Common myeloid progenitor, CD34-positive (primary cell): Measurements from ENCODE around the gene KRTAP5-2.
"Not testable (repeated sequence)": the region's sequence is repeated elsewhere in the genome, so short reads cannot be mapped to it uniquely, and the experiment has no call there.

Source experiments
- CTCF ChIA-PET: fragments of 350-600 bp; sonication (Branson Sonifier 250); formaldehyde crosslinking; loops from one replicate; lab custom pipeline; 2021; ENCODE audit warnings: antibody characterized with exemption; lab: Charles Lee
- POLR2A ChIA-PET: fragments of 350-600 bp; sonication (Branson Sonifier 250); formaldehyde crosslinking; loops from one replicate; lab custom pipeline; 2021; ENCODE audit warnings: antibody characterized with exemption; lab: Charles Lee
- DNase-seq, 3 donors: peaks; one replicate each; pipeline versions ENCODE4 v3.0.0 to v3.0.0-alpha.2; 2013
- H3K27ac ChIP-seq, 2 experiments: 1 replicate in 1 of 2; 2 replicates in 1 of 2; pipeline ENCODE4 v1.7.0; 2013; ENCODE audit warnings: inconsistent platforms in 2 of 2, low read length in 2 of 2, mild to moderate bottlenecking in 2 of 2, low read depth in 1 of 2, moderate library complexity in 1 of 2; ENCODE audit not compliant: severe bottlenecking in 2 of 2, insufficient read depth in 1 of 2, poor library complexity in 1 of 2
- H3K27me3 ChIP-seq, 5 experiments: replicated peaks in 2 of 5; 1 replicate in 3 of 5; 2 replicates in 2 of 5; pipeline versions ENCODE4 v1.6.1 to v1.7.0; 2013; ENCODE audit warnings: low read length in 4 of 5, mild to moderate bottlenecking in 2 of 5, moderate library complexity in 2 of 5, inconsistent platforms in 1 of 5; ENCODE audit not compliant: insufficient read depth in 5 of 5, control insufficient read depth in 4 of 5
- H3K36me3 ChIP-seq, 4 experiments: 1 replicate in 2 of 4; 2 replicates in 2 of 4; pipeline versions ENCODE4 v1.6.1 to v1.7.0; 2013; ENCODE audit warnings: low read length in 3 of 4, control low read depth in 1 of 4, mild to moderate bottlenecking in 1 of 4; ENCODE audit not compliant: control insufficient read depth in 4 of 4, insufficient read depth in 4 of 4
- H3K4me1 ChIP-seq, 4 experiments: 1 replicate in 3 of 4; 2 replicates in 1 of 4; pipeline versions ENCODE4 v1.6.1 to v1.7.1; 2013; ENCODE audit warnings: low read length in 3 of 4, mild to moderate bottlenecking in 3 of 4, control low read depth in 1 of 4, inconsistent platforms in 1 of 4, moderate library complexity in 1 of 4; ENCODE audit not compliant: control insufficient read depth in 4 of 4, insufficient read depth in 4 of 4; ENCODE audit errors: control extremely low read depth in 1 of 4
- H3K4me3 ChIP-seq, 7 experiments: 1 replicate in 4 of 7; 2 replicates in 3 of 7; pipeline versions ENCODE4 v1.5.1 to v1.7.0; 2013; ENCODE audit warnings: mild to moderate bottlenecking in 7 of 7, low read length in 6 of 7, moderate library complexity in 6 of 7, inconsistent platforms in 2 of 7, low read depth in 2 of 7, control low read depth in 1 of 7; ENCODE audit not compliant: insufficient read depth in 4 of 7, control insufficient read depth in 1 of 7; ENCODE audit errors: extremely low read depth in 1 of 7
- H3K9me3 ChIP-seq, 5 experiments: 1 replicate in 4 of 5; 2 replicates in 1 of 5; pipeline versions ENCODE4 v1.6.1 to v1.7.1; 2013; ENCODE audit warnings: low read length in 4 of 5, mild to moderate bottlenecking in 2 of 5, inconsistent platforms in 1 of 5, low read depth in 1 of 5, moderate library complexity in 1 of 5; ENCODE audit not compliant: control insufficient read depth in 4 of 5, insufficient read depth in 2 of 5; ENCODE audit errors: control extremely low read depth in 1 of 5
- WGBS: methylation state at CpG from one replicate; pipeline ENCODE4 v1.1.5; 2013; ENCODE audit not compliant: insufficient coverage; 5-methylcytosine and 5-hydroxymethylcytosine counted together

KRTAP5-2 gene

GRCh38 chr11:1595994-1596575 is 2.0 kb downstream of the KRTAP5-2 start:
- H3K9me3 ChIP-seq, H3K4me3 ChIP-seq, POLR2A ChIA-PET, H3K36me3 ChIP-seq, DNase-seq, H3K4me1 ChIP-seq, H3K27ac ChIP-seq: not testable (repeated sequence)
- CTCF ChIA-PET, result interaction anchor here (0.9 to 3.2 kb wide), 7 partner anchors 10 to 44 kb away, joined by 3 to 12 read pairs (median 4); no protein-coding TSS in a partner anchor
- 75% methylated on average over 8 of the region's 11 CpGs for WGBS
- peaks cover 5 to 84% (median 16%) of the 10 kb centered on the region in 5 experiments for H3K27me3 ChIP-seq

DNA sequence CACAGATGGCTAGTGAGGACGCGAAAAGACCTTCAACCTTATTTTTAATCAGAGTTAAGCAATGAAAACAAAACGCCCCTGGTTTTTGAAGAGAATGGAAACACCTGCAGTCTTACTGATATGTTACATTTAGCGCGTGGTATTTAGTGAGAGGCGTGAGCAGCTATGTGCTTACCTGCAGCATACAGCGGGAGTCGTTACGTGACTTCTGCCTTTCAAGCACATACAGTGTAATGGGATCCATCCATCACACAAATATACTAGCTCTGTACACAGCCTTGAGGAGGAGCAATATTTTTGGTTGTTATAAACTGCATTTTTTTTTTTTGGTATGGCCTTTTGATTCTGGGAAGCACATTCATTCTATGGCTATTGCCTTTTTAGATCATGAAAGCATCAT is 5.5 kb downstream of the KRTAP5-2 start:
- Histone ChIP-seq H3K4me1 (no peaks in the 10 kb centered on the region), H3K27me3 (peaks cover 3 to 89% (median 20%) of the 10 kb centered on the region in 5 experiments), H3K27ac (no peak overlapping the region), H3K36me3 (no peaks in the 10 kb centered on the region), H3K9me3 (peaks cover 0 to 2% (median 0%) of the 10 kb centered on the region in 5 experiments), H3K4me3 (no peak overlapping the region)
- POLR2A ChIA-PET, result no interaction called here
- CTCF ChIA-PET, result interaction anchor here (0.6 to 3.2 kb wide), 4 partner anchors 13 to 300 kb away, joined by 3 to 12 read pairs (median 4); no protein-coding TSS in a partner anchor
- 89% methylated on average over 9 of the region's 9 CpGs for WGBS
- DNase-seq, result no peak

- no peak overlapping the region for H3K27ac ChIP-seq
Observed at GRCh38 chr11:1589996-1590395, 8.1 kb downstream of the KRTAP5-2 start.

GRCh38 chr11:1589191-1589963 is 8.7 kb downstream of the KRTAP5-2 start:
- not testable (repeated sequence) for H3K4me1 ChIP-seq, DNase-seq, H3K36me3 ChIP-seq, H3K4me3 ChIP-seq, H3K27ac ChIP-seq, H3K9me3 ChIP-seq
- peaks cover 3 to 81% (median 13%) of the 10 kb centered on the region in 5 experiments for H3K27me3 ChIP-seq
- WGBS, result 4% methylated on average over 4 of the region's 10 CpGs
- ChIA-PET CTCF (interaction anchor here (1.2 to 1.9 kb wide), 4 partner anchors 8 to 449 kb away, joined by 4 to 6 read pairs (median 5); no protein-coding TSS in a partner anchor), POLR2A (interaction anchor here (0.5 kb wide), 1 partner anchor 23 kb away, joined by 3 read pairs; no protein-coding TSS in a partner anchor)

More at GRCh38 chr11:1589996-1590395, 8.1 kb downstream of the KRTAP5-2 start:
- peaks cover 0 to 2% (median 0%) of the 10 kb centered on the region in 5 experiments for H3K9me3 ChIP-seq
- ChIA-PET POLR2A (no interaction called here), CTCF (no interaction called here)
- no peak overlapping the region for H3K4me3 ChIP-seq
- 95% methylated on average over 6 of the region's 6 CpGs for WGBS
- DNase-seq, result no peak
- H3K36me3 ChIP-seq, result no peaks in the 10 kb centered on the region
- peaks cover 3 to 85% (median 13%) of the 10 kb centered on the region in 5 experiments for H3K27me3 ChIP-seq
- H3K4me1 ChIP-seq, result peaks cover 0 to 5% (median 4%) of the 10 kb centered on the region in 4 experiments

GRCh38 chr11:1586699-1587098 is 11.4 kb downstream of the KRTAP5-2 start:
- 100% methylated on average over 1 of the region's 2 CpGs for WGBS
- no peak for DNase-seq
- Histone ChIP-seq H3K36me3 (no peaks in the 10 kb centered on the region), H3K4me3 (no peak overlapping the region), H3K27ac (no peak overlapping the region), H3K27me3 (peaks cover 0 to 74% (median 13%) of the 10 kb centered on the region in 5 experiments), H3K4me1 (peaks cover 0 to 8% (median 6%) of the 10 kb centered on the region in 4 experiments), H3K9me3 (peaks cover 0 to 8% (median 6%) of the 10 kb centered on the region in 5 experiments)
- CTCF ChIA-PET, result interaction anchor here (2.1 kb wide), 1 partner anchor 10 kb away, joined by 7 read pairs; no protein-coding TSS in a partner anchor
- POLR2A ChIA-PET, result no interaction called here

- H3K4me3 ChIP-seq, H3K36me3 ChIP-seq, H3K27ac ChIP-seq, POLR2A ChIA-PET, H3K4me1 ChIP-seq: not testable (repeated sequence)
- WGBS, result 42% methylated on average over 4 of the region's 9 CpGs
- Histone ChIP-seq H3K27me3 (peaks cover 0 to 59% (median 10%) of the 10 kb centered on the region in 5 experiments), H3K9me3 (peaks cover 0 to 16% (median 10%) of the 10 kb centered on the region in 5 experiments)
- peak in 2 of 3 donors; percentile 63 to 70 for DNase-seq
- CTCF ChIA-PET, result interaction anchor here (2.1 kb wide), 1 partner anchor 8 kb away, joined by 7 read pairs; no protein-coding TSS in a partner anchor
Observed at GRCh38 chr11:1584661-1585370, 13.3 kb downstream of the KRTAP5-2 start, which contains the start of gene KRTAP5-1. KRTAP5-1 (minus strand) TSS chr11:1585283; CDS start chr11:1585249, 34 bp downstream.
